VCaP (cell line): ENCODE results near the gene ANKS6.

Experiments used
- H3K27ac ChIP-seq: fragments of 450-650 bp; 2 replicates; pipeline ENCODE4 v1.5.1; 2017
- TF ChIP-seq, protein P1 (sequence below): fragments of 450-650 bp; conservative IDR thresholded peaks from 2 replicates; pipeline ENCODE4 v1.5.1; 2017; ENCODE audit warnings: mild to moderate bottlenecking, moderate library complexity

ANKS6 gene

DNA sequence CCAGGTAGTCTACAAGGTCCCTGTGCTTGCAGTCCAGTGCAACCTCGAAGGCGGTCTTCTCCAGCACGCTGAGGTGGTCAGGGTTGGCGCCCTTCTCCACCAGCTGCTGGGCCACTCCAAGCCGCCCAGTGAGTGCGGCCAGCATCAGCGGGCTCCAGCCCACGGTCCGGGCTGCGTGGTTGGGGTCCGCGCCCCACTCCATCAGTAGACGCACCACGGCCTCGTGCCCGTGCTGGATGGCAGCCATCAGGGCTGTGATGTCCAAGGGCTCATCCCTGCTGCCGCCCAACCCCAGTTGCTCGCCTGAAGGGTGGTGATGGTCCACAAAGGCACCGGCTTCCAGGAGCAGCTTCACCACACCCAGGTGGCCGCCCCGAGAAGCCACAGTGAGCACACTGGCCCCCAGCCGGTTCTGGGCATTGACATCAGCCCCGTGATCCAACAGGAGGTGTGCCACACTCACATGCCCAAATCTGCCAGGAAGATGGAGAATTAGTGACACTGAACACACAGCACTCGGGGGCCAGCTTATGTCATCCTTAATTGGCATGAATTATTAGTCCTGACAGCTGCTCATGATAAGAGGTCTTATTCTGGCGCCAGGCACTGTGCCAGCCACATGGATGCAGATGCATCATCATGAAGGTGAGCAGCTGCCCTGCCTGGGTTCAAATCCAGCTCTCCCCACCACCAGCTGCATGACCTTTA, 6.1 kb downstream of the ANKS6 start:
- H3K27ac ChIP-seq = no peak overlapping the region
- TF ChIP-seq, protein P1, sequence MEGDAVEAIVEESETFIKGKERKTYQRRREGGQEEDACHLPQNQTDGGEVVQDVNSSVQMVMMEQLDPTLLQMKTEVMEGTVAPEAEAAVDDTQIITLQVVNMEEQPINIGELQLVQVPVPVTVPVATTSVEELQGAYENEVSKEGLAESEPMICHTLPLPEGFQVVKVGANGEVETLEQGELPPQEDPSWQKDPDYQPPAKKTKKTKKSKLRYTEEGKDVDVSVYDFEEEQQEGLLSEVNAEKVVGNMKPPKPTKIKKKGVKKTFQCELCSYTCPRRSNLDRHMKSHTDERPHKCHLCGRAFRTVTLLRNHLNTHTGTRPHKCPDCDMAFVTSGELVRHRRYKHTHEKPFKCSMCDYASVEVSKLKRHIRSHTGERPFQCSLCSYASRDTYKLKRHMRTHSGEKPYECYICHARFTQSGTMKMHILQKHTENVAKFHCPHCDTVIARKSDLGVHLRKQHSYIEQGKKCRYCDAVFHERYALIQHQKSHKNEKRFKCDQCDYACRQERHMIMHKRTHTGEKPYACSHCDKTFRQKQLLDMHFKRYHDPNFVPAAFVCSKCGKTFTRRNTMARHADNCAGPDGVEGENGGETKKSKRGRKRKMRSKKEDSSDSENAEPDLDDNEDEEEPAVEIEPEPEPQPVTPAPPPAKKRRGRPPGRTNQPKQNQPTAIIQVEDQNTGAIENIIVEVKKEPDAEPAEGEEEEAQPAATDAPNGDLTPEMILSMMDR = no peak

DNA sequence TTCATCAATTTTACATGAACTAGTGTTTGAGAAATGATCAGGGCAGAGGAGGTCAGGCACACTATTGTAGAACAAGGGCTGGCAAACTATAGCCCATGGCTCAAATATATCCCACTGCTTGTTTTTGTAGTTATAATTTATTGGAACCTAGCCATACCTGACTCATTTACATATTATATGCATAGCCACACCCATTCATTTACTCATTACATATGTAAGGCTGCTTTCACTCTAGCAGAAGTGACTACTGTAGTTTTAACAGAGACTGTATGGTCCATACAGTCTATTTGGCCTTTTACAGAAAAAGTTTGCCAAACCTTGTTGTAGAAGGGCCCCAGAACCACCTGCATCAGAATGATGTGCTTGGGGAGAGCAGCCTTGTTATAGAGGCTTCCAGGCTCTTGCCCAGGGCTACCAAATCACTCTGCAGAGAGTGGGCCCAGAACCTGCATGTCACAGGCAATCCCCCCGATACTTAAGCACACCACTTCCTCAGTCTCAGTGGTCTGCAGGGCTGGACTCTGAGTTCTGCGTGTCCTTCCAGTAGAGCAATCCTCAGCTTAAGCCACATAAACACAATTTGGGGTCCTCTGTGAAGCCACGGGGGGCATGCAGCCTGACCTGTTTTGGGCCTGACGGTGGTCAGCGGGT, 6.7 kb downstream of the ANKS6 start:
- TF ChIP-seq, protein P1 = no peak
- no peak overlapping the region for H3K27ac ChIP-seq

DNA sequence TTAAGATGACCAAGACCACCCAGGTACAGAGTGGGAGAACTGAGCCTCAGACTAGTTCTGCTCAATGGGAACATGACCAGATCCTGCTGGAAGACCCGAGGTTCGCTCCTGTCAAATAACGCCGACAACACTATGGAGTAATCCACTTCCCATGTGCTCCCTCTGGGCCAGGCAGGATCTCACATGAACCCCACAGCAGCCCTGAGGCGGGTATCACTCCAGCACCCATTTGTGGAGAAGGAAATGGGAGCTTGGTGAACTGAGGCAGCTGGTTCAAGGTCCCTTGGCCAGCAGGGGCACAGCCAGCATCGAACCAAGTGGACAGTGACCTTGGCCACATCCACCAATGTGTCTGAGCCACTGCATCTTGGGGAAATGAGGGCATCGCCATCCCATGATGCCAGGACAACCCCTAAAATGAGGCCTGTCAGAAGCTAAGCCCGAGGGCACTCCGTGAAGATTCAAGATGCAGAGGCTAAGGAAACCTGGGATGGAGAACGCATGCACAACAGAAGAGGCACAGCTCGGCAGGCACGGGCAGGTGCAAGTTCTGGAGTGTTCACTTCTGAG, 8.5 kb downstream of the ANKS6 start:
- TF ChIP-seq, protein P1 = no peak
- H3K27ac ChIP-seq = no peak overlapping the region

DNA sequence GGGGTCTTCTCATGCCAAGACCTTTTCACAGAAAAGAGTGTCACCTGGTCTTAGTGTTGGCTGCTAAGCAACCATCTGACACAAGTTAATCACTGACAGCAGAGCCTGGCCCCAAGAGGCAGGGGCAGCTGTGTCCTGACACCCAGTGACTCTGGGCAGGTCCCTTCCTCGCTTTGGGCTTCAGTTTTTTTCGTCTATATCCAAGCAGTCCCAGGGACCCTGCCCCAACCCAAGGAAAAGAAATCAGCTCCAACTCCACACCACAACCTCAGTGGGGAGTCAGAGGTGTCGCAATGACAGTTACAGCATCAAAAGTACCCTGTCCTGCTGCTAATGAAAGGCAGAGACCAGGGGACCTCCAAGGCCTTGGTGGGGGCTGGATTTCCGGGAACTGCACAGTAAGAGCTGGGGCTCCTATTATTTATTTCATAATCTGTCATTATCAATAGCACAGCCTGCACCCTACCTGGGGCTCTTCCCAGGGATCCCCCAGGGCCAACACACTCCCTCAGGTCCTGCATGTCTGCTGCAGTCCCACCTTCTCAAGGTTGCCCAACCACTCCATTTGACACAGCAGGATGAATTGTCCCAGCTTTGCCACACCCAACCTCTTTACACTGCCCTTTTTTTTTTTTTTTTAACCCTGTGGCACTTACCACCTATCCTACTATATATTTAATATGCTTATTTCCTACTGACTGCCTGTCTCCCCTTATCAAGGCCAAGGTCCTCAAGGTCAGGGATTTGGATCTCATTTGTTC, 9.4 kb downstream of the ANKS6 start:
- H3K27ac ChIP-seq = no peak overlapping the region
- TF ChIP-seq, protein P1 = no peak

DNA sequence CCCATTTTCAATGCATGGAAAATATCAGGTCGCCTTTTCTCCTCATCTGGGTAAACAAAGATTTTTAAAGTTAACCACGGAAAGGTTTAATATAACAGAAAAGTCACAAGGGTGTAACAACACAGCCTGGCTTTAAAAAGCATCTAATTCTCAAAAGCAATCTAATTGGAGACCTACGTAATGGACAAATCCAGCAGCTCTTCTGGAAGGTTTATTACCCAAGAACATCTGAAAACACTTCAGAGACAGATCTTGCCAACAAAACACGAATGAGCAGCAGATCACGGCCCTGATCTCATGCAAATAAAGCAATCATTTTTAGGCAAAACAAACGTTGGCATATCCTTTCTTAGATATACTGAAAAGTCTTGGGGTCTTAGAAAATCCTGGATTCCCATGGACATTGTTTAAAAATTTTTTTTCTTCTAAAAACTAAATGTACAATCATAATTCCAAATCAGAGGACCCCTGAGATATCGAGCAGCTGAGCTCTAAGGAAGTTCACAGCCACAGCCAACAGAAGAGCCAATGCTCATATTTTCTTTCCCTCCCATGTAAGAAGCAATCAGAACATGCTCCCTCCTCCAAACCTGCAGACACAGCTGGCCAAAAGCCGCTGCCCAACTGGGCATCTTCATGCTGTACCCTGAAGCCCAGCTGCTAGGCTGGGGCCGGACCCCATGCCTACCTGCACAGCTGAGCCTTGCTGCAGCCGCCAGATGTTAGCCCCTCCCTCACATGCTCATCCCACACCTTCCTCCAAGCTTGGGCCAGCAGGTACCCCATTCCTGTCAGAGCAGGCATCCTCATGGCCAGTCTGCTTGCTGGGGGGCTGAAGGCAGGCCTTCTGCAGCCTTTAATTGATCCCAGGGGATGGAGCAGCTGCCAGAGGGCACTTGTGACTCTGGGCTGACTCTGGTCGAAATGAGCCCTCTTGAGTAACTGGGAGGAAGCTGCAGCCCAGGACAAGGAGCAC, 11.2 kb downstream of the ANKS6 start:
- TF ChIP-seq, protein P1 = no peak
- no peak overlapping the region for H3K27ac ChIP-seq

DNA sequence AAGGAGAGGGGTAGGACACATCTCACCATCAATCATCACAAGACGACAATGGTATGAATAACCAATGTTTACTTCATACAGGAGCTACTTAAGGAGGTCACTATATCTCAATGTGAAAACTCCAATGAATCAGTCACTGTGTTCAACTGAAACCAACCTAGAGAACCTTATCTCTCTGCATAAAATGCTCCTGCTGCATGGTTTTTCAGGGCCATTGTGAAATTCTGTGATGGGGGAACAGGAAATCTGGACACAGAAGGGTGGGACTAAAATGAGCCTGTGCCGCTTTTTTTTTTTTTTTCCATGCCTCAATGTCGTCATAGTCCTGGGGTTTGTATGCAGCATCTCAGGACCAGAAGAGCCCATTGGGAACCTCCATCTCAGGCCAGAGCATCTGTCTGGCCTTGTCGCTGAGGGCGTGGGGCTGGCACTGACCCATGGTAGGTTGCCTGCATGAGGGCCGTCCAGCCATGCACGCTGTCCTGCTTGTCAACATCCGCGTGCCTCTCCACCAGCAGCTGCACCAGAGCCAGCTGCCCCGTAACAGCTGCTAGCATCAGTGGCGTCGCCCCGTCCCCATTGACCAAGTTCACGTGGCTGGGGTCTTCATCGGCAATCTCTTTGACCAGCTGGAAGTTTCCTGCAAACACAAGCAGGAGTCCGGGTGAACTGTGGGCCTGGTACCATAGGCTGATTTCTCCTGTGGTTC, 12.7 kb downstream of the ANKS6 start:
- H3K27ac ChIP-seq = no peak overlapping the region
- TF ChIP-seq, protein P1 = no peak
